Measurements from ENCODE around the gene NEK9. TPM values are rescaled to one million over a fixed set of nuclear protein-coding genes. Genes with fewer than 3 reads are reported as not detected.

NEK9 gene
- polyA plus RNA-seq (2011; rRNA removed) (72.4 and 82.3 TPM in 2 replicates), polyA minus RNA-seq (2011; rRNA and poly(A)+ RNA removed) (66.2 and 88.8 TPM in 2 replicates)

- TF ChIP-seq CTCF (IDR thresholded peaks at IDR 0.05; ENCODE audit: low read depth, low read length): no peak
- Histone ChIP-seq H3K9me3 (ENCODE audit: control insufficient read depth, insufficient read depth, low read length) (no peaks in the 10 kb centered on the region), H3K27ac (ENCODE audit: low read depth, low read length) (peak within 1 kb of the TSS; percentile 66), H3K4me3 (ENCODE audit: low read depth, low read length) (peak within 1 kb of the TSS; percentile 72), H3K27me3 (ENCODE audit: control insufficient read depth, insufficient read depth, low read length) (no peaks in the 10 kb centered on the region)
- ChIA-PET POLR2A (interaction anchor here (0.6 to 2.0 kb wide), 9 partner anchors 76 to 349 kb away, joined by 3 to 7 read pairs (median 3); no protein-coding TSS in a partner anchor), CTCF (interaction anchor here (0.6 to 1.0 kb wide), 5 partner anchors 176 to 244 kb away, joined by 3 to 4 read pairs (median 3); no protein-coding TSS in a partner anchor)
- DNase-seq (ENCODE audit: low read depth, low spot score): no peak
Observed at GRCh38 chr14:75126679-75127473, at the start of gene NEK9. Gene NEK9 (minus strand): TSS chr14:75127048. CDS start chr14:75126921, 127 bp downstream.

GRCh38 chr14:75176142-75176820, 49.4 kb upstream of the NEK9 start, which contains the start of gene TMED10:
Gene TMED10 (minus strand): TSS chr14:75176612. CDS start chr14:75176579, 33 bp downstream.
- Histone ChIP-seq H3K4me3 (ENCODE audit: low read depth, low read length) (peak within 1 kb of the TSS; percentile 95), H3K9me3 (ENCODE audit: control insufficient read depth, insufficient read depth, low read length) (no peaks in the 10 kb centered on the region; the same call in 1 of the 2 replicates), H3K27ac (ENCODE audit: low read depth, low read length) (peak within 1 kb of the TSS; percentile 94), H3K27me3 (ENCODE audit: control insufficient read depth, insufficient read depth, low read length) (no peaks in the 10 kb centered on the region)
- no peak for TF ChIP-seq CTCF (IDR thresholded peaks at IDR 0.05; ENCODE audit: low read depth, low read length)
- ChIA-PET CTCF (interaction anchor here (0.7 kb wide), 1 partner anchor 121 kb away, joined by 3 read pairs; no protein-coding TSS in a partner anchor), POLR2A (interaction anchor here (0.6 to 1.4 kb wide), 2 partner anchors 32 to 82 kb away, joined by 3 read pairs; no protein-coding TSS in a partner anchor)
- DNase-seq (ENCODE audit: low read depth, low spot score): peak; percentile 59

GRCh38 chr14:75175677-75176141, 48.9 kb upstream of the NEK9 start:
- TF ChIP-seq CTCF (IDR thresholded peaks at IDR 0.05; ENCODE audit: low read depth, low read length): no peak
- peak overlapping the region; percentile 95 for H3K4me3 ChIP-seq (ENCODE audit: low read depth, low read length)
- no peaks in the 10 kb centered on the region for H3K27me3 ChIP-seq (ENCODE audit: control insufficient read depth, insufficient read depth, low read length)
- peak overlapping the region; percentile 94 for H3K27ac ChIP-seq (ENCODE audit: low read depth, low read length)
- H3K9me3 ChIP-seq (ENCODE audit: control insufficient read depth, insufficient read depth, low read length): no peaks in the 10 kb centered on the region; the same call in 1 of the 2 replicates
- DNase-seq (ENCODE audit: low read depth, low spot score): no peak
- CTCF ChIA-PET: interaction anchor here (0.6 kb wide), 1 partner anchor 120 kb away, joined by 3 read pairs; no protein-coding TSS in a partner anchor
- POLR2A ChIA-PET: no interaction called here

GRCh38 chr14:75174066-75174465, 47.2 kb upstream of the NEK9 start:
- ChIA-PET CTCF (no interaction called here), POLR2A (no interaction called here)
- Histone ChIP-seq H3K27ac (ENCODE audit: low read depth, low read length) (no peak overlapping the region), H3K27me3 (ENCODE audit: control insufficient read depth, insufficient read depth, low read length) (no peaks in the 10 kb centered on the region), H3K4me3 (ENCODE audit: low read depth, low read length) (no peak overlapping the region), H3K9me3 (ENCODE audit: control insufficient read depth, insufficient read depth, low read length) (no peaks in the 10 kb centered on the region; the same call in 1 of the 2 replicates)
- no peak for TF ChIP-seq CTCF (IDR thresholded peaks at IDR 0.05; ENCODE audit: low read depth, low read length)
- no peak for DNase-seq (ENCODE audit: low read depth, low spot score)
